GM18502 (cell line): ENCODE measurements around the gene PSMA1.
"Not testable (repeated sequence)": the region's sequence is repeated elsewhere in the genome, so short reads cannot be mapped to it uniquely, and the experiment has no call there.

ENCODE experiments used
- ATAC-seq: cut with Tn5 transposase; IDR thresholded peaks from one replicate; pipeline ENCODE4 v1.9.1; 2021; ENCODE audit warnings: mild to moderate bottlenecking; ENCODE audit not compliant: unreplicated experiment, poor library complexity

Gene PSMA1

GRCh38 chr11:14537134-14537599 is 17.0 kb upstream of the PSMA1 start:
- ATAC-seq: peak; percentile 76

GRCh38 chr11:14535166-14535565 is 15.0 kb upstream of the PSMA1 start:
- not testable (repeated sequence) for ATAC-seq

- no peak for ATAC-seq
Observed at GRCh38 chr11:14529951-14530350, 9.8 kb upstream of the PSMA1 start.

- ATAC-seq: no peak
Observed at GRCh38 chr11:14529321-14529720, 9.1 kb upstream of the PSMA1 start.

- ATAC-seq: no peak
Observed at GRCh38 chr11:14522801-14523200, 2.6 kb upstream of the PSMA1 start.

GRCh38 chr11:14522245-14522644 is 2.1 kb upstream of the PSMA1 start:
- ATAC-seq: no peak

- ATAC-seq: no peak
Observed at GRCh38 chr11:14520747-14521151, 563 bp upstream of the PSMA1 start.

- ATAC-seq: peak; percentile 6
Observed at GRCh38 chr11:14519597-14519916, 629 bp downstream of the PSMA1 start.

- ATAC-seq: no peak
Observed at GRCh38 chr11:14518820-14519219, 1.4 kb downstream of the PSMA1 start.

- no peak for ATAC-seq
Observed at GRCh38 chr11:14513800-14514199, 6.4 kb downstream of the PSMA1 start.

- ATAC-seq: no peak
Observed at GRCh38 chr11:14506532-14506931, 13.7 kb downstream of the PSMA1 start.

- ATAC-seq: no peak
Observed at GRCh38 chr11:14503023-14503422, 17.2 kb downstream of the PSMA1 start.

GRCh38 chr11:14502039-14502438 is 18.1 kb downstream of the PSMA1 start:
- ATAC-seq: no peak

GRCh38 chr11:14500181-14500651 is 20.0 kb downstream of the PSMA1 start:
- peak; percentile 58 for ATAC-seq

- ATAC-seq: peak; percentile 94
Observed at GRCh38 chr11:14499560-14500180, 20.5 kb downstream of the PSMA1 start, which contains the start of gene COPB1. TSS of gene COPB1 (minus strand) at chr11:14499811. CDS start at chr11:14498928, 883 bp downstream.

- ATAC-seq: peak; percentile 15
Observed at GRCh38 chr11:14499178-14499559, 21.0 kb downstream of the PSMA1 start.

GRCh38 chr11:14480716-14481115 is 39.5 kb downstream of the PSMA1 start:
- ATAC-seq: no peak

GRCh38 chr11:14471127-14471526 is 49.1 kb downstream of the PSMA1 start:
- no peak for ATAC-seq

- ATAC-seq: no peak
Observed at GRCh38 chr11:14463623-14464022, 56.6 kb downstream of the PSMA1 start.

- no peak for ATAC-seq
Observed at GRCh38 chr11:14460147-14460546, 60.0 kb downstream of the PSMA1 start.

GRCh38 chr11:14458377-14458776 is 61.8 kb downstream of the PSMA1 start:
- no peak for ATAC-seq

- no peak for ATAC-seq
Observed at GRCh38 chr11:14455648-14456430, 64.3 kb downstream of the PSMA1 start.
